GM12891 (cell line): Measurements from ENCODE around the gene CMPK2.

Experiments used
- PAX5 ChIP-seq: IDR thresholded peaks from 2 replicates; pipeline ENCODE4 v1.6.1; 2011; ENCODE audit warnings: low read length, moderate library complexity, mild to moderate bottlenecking; ENCODE audit not compliant: insufficient read depth, severe bottlenecking
- POLR2A ChIP-seq: IDR thresholded peaks from 2 replicates; pipeline ENCODE4 v1.6.1; 2011; ENCODE audit warnings: low read depth, low read length, control low read depth
- POLR2AphosphoS5 ChIP-seq: IDR thresholded peaks from 2 replicates; pipeline ENCODE4 v1.6.1; 2011; ENCODE audit warnings: low read depth, low read length, control low read depth
- SPI1 ChIP-seq: IDR thresholded peaks from 2 replicates; pipeline ENCODE4 v1.6.1; 2011; ENCODE audit warnings: low read depth, low read length, control low read depth

GRCh38 chr2:6800553-6800952 is 65.2 kb downstream of the CMPK2 start:
- TF ChIP-seq POLR2A, result no peak
- TF ChIP-seq POLR2AphosphoS5, result no peak
- TF ChIP-seq PAX5, result no peak
- no peak for TF ChIP-seq SPI1
